Renal cortex interstitium (tissue), 11 donors: ENCODE results near the gene DGCR6L. TPM values are rescaled to one million over a fixed set of nuclear protein-coding genes. Genes with fewer than 3 reads are reported as not detected.
"Not testable (repeated sequence)": the region's sequence is repeated elsewhere in the genome, so short reads cannot be mapped to it uniquely, and the experiment has no call there.

Experiments
- DNase-seq, 11 donors: peaks; one replicate each; pipeline ENCODE4 v3.0.0-alpha.2; 2013; ENCODE audit warnings: low read depth in 9 of 11, low spot score in 4 of 11; ENCODE audit errors: extremely low read depth in 1 of 11
- polyA plus RNA-seq, 3 donors: library from polyadenylated mRNA; unstranded; fragments of 120-200 nt; gene quantifications; one replicate each; pipeline ENCODE4 v1.2.1, GENCODE V29; 2013; ENCODE audit not compliant: insufficient read length in 3 of 3

The DGCR6L gene
- polyA plus RNA-seq, 3 donors = 38.1 to 63.0 (median 52.5) TPM

DNA sequence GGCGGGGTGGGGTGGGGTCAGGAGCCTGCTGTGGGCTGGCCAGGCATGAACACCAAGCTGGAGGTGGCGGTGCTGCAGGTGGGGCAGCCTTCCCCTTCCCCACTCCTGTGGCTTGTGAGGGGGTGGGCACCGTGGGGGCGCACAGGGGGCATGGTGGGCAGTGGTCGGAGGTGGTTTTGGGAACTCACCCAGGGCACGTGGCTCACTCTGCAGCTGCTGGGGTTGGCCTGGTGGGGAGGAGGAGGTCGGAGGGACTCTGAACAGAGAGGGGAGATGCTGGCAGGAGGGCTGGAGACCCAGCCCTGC is 16.7 kb downstream of the DGCR6L start:
- not testable (repeated sequence) for DNase-seq

DNA sequence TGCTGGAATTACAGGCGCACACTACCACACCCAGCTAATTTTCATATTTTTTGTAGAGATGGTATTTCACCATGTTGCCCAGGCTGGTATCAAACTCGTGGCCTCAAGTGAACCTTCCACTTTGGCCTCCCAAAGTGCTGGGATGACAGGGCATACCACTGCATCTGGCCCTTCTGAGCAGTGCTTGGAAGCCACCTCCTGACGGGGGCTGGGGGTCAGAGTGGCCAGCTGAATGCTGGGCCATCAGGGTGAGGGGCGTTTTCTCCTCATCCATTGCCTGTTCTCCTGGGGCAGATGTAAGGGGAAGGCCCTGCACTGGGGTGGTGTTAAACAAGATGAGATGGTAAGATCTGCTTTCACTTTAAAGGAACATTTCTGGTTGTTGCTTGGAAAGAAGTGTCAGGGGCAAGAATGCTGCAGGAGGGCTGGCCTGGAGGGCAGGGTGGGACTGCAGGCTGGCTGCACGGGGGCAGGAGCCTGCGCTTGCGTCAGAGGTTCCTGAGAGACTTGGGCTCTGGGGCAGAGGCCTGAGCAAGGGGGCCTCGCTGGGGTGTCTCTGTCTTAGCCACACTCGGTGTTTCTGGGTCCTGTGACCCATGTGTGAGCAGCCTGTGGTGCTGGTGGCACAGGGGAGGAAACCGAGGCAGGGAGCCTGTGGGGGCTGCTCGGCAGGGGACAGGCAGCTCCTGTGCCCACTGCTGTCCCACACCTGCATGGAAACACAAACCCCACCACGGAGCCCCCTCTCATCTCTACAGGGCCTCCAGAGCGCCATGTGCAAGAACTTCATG is 17.2 kb downstream of the DGCR6L start:
- no peak for DNase-seq

DNA sequence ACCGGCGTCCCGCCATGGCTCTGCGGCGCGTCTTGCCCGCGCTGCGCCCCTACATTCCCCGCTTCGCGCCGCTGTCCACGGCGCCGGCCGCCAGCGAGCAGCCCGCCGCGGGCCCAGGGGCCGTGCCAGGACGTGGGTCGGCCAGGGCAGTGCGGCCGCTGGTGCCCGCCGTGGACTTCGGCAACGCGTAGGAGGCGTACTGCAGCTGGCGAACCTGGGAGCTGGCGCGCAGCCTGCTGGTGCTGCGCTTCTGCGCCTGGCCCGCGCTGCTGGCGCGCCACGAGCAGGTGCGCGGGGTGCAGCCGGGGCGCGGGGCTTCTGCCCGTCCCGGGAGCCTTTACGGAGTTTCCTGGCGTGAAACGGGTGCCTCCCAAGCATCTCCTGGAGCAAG is 20.1 kb downstream of the DGCR6L start:
- no peak for DNase-seq

DNA sequence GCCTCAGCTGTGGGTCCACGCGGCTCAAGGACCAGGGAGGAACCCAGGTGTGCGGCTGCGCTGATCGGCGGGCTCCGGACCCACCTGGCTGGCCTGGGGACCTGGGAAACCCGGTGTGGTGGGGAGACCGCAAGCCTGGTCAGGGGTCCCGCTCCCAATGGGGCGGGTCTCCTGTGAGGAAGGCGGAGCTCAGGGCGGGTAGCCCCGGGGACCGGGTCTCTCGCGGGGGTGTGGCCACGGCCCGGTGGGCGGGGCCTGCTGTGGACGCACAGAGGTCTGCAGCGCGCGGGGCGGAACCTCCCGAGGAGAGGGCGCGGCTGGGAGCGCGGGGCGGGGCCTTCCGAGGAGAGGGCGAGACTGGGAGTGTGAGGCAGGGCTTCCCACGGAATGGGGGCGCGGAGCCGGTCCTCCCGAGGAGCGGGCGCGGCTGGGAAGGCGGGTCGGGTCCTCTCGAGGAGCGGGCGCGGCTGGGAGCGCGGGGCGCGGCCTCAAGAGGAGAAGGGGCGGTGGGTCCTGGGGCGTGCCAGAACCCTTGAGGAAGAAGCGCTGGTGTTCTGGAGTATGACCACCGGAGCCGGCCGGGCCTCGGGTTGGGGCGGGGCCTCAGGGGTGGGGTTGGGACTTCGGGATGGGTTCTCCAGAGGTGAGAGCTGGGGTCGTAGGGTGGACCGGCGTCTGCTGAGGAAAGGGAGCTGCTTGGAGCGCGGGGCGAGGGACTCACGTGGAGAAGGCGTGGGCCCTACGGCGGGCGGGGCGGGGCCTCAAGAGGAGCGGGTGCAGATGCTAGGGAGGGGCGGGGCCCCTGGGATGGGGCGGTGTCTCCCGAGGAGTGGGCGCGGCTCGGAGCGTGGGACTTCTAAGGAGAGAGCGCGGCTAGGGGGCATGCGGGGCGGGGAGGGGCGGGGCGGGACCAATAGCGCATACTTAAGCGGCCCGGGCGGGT is 20.8 kb downstream of the DGCR6L start:
- peak in 8 of 11 donors; percentile 51 to 78 (median 68) for DNase-seq

DNA sequence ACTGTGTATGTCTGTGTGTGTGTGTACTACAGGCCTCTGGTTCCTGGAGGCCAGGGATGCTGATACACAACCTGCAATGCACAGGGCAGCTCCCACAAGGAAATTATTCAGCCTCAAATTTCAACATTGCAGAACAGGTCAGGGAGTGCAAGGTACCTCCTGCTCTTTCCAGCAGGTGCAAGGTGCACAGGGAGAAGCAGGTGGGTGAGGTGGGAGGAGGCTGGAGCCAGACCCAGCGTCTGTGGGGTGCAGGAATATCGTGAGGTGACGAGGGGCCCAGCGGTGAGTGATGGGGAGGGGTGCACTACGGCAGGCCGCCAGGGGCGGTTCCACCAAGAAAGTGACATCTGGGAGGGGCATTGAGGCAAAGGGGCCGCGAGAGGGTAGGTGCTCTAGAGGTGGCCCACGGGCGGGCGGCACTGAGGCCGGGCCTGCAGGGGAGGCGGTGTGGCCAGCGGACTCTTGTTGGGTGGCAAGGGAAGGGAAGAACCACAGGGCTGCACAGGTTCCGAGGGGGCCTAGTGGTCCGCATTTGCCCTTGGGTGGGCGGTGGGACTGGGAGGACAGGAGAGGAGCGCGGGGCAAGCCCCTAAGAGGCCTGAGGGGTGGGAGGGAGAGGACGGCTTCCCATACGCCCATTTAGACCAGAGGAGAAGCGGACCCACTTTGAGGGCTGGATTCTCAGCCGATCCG is 21.6 kb downstream of the DGCR6L start:
- DNase-seq = no peak

DNA sequence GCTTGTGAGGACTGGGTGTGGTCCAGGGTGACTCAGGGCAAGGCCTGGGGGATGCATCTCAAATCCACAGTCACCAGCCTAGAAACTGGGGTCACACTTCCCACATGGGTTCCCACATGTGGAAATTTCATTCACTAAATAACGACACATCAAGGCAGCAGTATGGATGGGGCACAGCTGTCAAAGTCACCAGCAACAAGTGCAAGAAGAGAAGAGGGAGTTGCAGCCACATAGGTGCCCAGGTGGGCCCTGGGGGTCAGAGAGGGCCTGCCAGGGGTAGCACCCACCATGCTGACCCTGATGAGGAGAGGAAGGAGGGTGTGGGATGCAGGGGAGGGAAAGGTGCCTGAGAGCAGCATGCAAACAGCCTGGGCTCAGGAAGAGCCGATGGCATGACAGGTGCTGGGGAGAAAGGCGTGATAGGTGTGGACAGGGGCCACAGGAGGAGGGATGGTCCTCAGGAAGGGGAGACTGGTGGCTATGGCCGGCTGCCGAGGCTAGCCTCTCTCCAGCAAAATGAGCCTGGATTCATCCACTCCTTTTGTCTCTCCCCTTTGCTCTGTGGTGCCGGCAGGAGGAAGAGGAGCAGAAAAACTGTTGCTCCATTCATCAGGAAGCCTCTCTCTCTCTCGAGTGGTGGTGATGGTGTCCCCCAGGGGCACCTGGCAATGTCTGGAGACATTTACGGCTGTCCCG is 22.3 kb downstream of the DGCR6L start:
- DNase-seq = no peak

DNA sequence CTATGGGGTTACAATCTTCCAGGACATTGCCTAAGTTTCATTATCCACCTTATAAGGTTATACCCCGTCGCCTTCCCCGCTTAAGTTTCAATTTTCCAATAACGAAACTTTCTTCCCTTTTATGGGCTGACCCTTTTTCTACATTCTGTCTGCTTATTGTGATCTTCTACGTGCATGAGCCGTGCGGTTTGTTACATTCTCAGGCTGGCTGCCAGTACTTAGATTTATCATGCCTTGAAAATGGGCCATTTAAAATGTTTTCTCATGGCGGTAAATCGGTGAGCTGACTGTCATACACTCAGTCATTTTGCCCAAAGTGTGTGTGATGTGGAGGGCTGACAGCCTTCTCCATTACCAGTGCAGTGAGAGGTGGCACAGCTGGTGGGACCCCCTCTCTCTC is 23.3 kb downstream of the DGCR6L start:
- no peak for DNase-seq

DNA sequence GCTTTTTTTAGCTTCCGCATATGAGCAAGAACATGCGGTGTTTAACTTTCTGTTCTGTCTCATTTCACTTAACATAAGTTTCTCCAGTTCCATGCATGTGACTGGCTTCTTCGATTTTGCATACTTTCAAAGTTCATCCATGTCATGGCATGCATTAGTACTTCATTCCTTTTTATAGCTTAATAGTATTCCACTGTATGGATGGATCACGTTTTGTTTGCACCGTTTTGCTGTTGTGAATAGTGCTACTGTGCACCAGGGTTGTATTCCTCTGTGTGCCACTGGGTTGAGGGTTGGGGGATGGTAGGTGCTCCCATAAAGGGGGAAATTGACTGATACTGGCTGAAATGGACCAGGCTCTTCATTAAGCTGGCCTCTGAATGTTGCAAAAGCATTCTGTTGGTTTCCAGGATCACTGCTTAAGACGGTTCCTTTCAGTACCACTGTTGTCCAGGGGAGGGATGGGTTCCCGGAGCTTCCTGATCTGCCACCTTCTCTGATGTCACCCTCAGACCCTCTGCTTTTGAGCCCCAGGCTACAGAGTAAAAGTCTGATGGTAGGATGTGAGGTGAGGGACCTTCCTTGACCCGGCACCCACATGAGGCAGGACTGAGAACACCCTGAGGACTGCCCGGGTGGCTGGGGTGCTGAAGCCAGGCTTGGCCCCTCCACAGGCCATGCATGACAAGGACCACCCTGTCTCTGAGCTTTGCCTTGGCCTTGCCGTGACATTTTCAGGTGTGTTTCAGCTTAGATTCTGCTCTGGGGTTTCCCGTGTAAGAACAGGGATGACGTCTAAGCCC is 24.4 kb downstream of the DGCR6L start:
- no peak for DNase-seq

DNA sequence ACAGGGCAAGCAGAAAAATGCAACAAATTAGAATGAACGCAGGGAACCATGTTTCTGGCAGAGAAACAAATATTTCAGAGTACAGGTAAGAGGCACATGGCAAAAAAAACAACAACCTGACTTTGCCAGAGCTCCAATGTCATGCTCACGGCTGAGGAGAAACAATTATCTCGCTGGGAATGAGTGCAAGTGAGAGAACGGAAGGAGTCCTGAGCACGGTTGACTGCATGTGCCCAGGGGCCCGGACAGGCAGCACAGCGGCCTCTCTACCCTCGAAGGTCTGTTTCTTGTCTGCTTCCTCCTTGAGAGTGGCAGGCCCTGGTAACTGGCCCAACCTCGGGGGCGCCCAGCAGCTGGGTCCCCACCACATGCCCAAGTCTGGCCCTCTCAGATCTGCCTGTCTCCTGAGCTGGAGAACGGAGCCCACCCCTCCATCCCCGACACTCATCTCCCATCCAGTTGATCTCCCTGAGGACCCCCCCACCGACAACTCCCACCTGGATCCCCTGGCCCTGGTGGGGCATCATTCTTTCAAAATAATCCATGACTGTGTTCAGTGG is 27.1 kb downstream of the DGCR6L start:
- DNase-seq = no peak

DNA sequence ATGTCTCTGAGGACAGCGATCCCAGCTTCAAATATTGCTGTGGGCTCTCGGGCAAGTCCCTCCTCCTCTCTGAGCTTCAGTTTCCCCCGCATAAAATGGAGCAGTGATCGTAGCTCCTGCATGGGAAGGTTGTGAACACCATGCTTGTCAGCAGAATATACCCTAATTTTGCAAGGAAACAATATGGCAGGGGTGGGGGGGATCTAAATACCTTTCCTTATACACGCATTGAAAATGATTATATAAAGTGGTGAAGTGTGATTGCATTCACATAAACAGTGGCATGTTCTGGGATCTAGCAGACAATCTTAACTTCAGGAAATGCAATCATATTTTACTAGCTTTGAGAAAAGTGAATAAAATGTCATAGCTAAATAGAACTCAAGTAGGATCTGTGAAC is 27.8 kb downstream of the DGCR6L start:
- DNase-seq = no peak

DNA sequence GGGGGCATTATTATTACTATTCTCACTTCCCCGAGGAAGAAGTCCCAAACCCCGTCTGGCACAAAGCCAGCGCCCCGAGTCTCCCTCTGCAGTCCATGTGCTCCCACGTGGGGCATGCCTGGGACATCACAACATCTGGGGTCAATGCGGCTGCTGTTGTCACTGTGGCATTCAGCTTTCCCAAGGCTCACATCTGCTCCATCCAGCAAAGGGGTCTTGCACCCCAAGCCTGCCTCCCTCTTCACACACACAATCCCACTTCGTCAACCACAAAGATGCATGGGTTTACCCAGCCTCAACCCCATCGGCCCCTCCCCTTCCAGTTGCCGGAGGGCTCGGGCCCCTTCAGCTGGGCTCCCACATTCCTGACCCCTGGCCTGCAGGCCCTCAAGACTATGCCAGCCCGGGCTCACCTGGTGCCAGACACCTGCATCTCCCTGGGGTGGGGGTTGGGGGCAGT is 28.2 kb downstream of the DGCR6L start:
- no peak for DNase-seq

DNA sequence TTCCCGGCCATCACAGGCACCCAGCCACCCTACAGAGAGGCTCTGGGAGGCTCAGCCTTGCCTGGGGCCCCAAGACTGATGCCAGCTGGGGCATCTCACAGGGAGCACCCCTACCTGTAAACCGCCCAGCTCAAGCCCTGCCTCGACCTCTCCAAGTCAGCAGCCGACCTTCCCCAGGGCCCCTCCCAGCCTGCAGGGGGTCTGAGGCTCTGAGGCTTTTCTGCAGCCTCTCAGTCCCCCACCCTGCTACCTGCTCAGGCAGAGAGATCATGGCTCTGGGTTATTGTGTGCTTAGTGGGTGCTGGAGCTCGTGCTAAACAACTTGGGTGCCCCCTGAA is 28.6 kb downstream of the DGCR6L start:
- no peak for DNase-seq

DNA sequence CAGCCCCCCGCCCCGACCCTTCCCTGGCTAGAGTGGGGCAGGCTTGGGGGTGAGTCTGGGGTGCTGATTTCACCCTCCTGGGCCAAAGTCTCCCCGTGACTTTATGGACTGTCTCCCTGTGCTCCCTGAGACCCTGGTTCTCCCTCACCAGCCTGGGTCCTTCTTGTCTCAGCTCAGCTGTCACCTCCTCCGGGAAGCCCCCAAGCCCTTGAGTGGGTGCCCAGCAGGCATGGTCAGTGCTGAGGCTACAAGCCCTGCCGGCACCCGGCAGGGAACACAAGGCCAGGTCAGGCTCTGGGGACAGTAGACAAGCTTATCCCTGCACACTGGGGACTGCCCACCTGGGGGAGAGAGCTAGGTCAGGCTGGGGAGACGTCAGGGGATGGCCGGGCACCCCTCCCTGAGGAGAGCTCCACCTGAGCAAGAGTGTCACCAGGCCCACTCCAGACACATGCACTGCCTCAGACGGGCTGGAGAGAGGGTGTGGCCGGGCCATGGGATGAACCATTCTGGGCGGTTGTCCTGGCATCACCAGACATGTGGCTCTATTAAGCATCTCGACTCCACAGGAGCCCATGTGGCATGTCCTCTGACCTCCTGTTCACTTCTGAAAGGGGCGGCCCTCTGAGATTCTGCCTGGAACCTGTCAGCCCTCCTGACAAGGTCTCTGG is 29.1 kb downstream of the DGCR6L start:
- DNase-seq = no peak

DNA sequence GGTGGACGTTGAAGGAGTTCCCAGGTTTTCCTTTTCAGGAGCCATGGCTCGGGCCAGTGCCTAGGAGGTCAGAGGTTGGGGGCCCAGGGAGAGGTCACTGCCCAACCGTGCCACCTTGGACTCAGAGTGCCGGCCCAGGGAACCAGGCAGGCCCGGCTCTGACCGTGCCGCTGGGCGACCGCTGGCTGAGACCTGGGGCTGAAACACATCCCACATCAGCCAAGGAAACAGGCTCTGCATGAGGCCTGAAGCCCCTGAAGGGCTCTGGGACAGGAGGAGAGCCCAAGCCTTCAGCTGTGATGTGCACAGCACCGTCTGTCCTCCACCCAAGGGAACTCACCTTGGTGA is 29.8 kb downstream of the DGCR6L start:
- no peak for DNase-seq

DNA sequence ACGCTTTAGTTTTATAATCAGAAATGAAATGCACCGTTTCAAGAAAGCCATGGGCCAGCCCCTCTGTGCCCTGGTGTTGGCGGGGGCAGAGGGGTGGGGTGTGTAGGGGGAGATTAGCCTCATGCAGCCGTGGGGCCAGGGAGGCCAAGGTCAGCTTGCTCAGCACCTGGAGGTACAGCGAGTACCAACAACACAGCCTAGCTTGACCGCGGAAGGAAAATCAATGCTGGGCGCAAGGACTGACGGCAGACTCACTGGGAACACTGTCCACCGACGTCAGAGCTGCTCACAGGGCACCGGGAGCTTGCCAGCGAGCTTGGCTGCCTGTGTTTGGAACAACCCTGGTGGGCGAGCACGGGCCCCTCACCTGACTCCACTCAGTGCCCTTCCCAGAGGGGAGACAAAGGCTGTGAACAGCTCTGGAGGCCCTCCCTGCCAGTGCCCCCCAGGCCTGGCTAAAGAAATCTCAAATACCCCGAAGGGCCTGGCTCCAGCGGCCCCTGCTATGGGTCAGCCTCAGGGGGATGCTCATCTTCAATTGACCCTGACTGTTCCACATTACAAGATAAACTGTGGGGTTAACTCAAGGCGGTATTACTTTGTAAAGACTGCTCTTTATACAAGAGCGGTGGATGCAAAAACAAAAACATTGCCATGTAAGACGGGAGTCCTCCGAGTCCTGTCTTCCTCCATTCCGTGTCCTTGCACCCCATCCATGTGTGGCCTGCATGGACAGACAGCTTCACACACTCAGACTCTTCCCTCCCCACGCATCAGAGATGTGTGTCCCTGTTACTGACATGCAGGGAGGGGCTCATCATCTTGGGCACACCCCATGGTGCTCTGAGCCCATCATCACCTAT is 30.4 kb downstream of the DGCR6L start:
- DNase-seq = not testable (repeated sequence)

DNA sequence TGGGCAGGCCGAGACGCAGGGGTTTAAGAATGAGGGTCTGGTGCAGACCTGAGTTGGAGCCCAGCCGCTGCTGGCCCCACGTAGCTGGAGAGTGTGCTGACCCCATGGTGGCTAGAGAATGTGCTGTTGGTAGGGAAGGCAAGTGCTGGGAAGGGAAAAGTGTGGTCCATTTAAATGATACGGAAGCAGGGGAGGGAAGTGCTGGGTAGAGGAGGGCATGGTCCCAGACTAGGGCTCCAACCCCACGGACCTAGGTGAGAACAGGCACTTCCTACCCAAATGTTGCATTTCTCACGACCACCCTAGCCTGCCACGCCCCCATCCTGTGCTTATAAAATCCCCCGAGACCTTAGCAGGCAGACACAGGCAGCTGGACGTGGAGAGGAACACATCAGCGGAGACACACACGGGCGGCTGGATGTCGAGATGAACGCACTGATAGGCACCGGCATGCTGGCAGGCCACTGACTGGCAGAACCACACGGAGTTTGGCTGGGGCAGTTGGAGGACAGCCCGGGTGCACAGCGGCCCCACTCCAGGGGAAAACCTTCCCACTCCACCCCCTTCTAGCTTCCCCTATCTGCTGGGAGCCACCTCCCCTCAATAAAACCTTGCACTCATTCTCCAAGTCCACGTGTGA is 33.0 kb downstream of the DGCR6L start:
- DNase-seq = not testable (repeated sequence)
